GM18502 (cell line): ENCODE measurements around the gene ANKFY1.
"Not testable (repeated sequence)": the region's sequence is repeated elsewhere in the genome, so short reads cannot be mapped to it uniquely, and the experiment has no call there.

Experiments used
- ATAC-seq: cut with Tn5 transposase; IDR thresholded peaks from one replicate; pipeline ENCODE4 v1.9.1; 2021; ENCODE audit warnings: mild to moderate bottlenecking; ENCODE audit not compliant: unreplicated experiment, poor library complexity

The ANKFY1 gene

GRCh38 chr17:4266550-4266949, 2.8 kb upstream of the ANKFY1 start:
- ATAC-seq, result no peak

GRCh38 chr17:4262703-4263102, 1.1 kb downstream of the ANKFY1 start:
- no peak for ATAC-seq

DNA sequence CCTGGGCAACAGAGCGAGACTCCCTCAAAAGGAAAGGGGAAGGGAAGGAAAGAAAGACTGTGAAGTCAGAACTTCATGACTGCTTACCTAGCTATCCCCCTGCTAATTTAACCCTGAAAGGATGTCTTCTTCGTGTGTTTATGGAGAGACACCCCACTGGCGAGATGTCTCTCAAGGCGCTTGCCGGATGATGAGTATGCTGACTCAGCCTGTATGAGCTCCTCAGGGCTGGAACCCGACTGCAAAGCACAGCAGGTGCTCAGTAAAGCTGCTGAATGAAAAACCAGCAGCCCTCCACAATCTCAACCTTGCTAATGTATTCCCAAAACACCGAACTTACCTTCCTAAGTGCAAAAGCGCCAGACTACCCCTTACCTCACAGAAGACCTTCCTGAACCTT, 2.3 kb downstream of the ANKFY1 start:
- ATAC-seq, result no peak

GRCh38 chr17:4258867-4259266, 4.9 kb downstream of the ANKFY1 start:
- ATAC-seq, result no peak

- ATAC-seq, result no peak
These were observed 6.8 kb downstream of the ANKFY1 start for GRCh38 chr17:4256952-4257351.

- not testable (repeated sequence) for ATAC-seq
These were observed 8.5 kb downstream of the ANKFY1 start for GRCh38 chr17:4255271-4255670.

GRCh38 chr17:4250887-4251286, 12.9 kb downstream of the ANKFY1 start:
- ATAC-seq, result no peak

- no peak for ATAC-seq
These were observed 14.2 kb downstream of the ANKFY1 start for GRCh38 chr17:4249452-4250029.

DNA sequence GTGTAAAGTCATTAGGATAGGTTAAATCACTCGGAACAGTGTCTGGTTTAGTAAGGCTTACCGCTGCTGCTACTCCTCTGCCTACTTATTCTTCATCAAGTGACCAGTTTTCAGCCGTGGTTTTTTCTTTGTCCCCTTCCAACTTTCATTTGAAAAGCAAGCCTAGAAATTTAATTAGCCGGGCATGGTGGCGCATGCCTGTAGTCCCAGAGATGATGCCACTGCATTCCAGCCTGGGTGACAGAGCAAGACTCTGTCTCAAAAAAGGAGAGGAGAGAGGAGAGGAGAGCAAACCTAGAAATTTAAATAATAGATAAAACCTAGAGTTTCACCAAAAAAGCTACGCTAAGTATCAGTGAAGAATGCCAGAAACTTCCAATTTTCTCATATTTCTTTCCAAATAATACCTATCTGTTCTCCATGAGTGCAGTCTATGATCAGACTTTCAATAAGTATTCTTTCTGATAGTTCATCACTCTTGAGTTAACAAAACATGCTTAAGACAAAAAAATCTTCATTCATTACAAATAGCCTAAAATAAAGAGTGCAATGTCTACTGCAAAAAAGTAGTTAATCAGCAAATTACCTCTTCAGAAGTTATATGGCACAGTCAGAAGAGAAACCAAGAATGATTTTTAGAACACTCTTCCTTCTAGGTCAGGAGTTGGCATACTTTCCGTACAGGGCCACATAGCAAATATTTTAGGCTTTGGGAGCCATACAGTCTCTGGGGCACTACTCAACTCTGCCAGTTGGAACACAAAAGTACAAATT, 15.1 kb downstream of the ANKFY1 start:
- no peak for ATAC-seq

GRCh38 chr17:4247971-4248388, 15.8 kb downstream of the ANKFY1 start:
- no peak for ATAC-seq

- ATAC-seq, result no peak
These were observed 16.3 kb downstream of the ANKFY1 start for GRCh38 chr17:4247361-4247970.

GRCh38 chr17:4246674-4247073, 17.1 kb downstream of the ANKFY1 start:
- no peak for ATAC-seq

DNA sequence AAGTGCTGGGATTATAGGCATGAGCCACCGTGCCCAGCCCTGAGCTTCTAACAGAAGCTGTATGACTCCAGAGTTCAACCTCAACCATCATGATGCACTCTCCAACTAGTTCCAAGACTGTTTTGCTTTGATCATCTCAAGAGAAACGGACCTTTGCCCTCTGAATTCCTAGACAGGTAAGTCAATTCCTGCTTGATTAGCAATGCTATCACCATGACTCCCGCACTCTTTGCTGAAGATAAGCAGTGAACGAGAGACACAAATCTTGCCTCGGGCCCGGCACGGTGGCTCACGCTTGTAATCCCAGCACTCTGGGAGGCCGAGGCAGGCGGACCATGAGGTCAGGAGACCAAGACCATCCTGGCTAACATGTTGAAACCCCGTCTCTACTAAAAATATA, 22.2 kb downstream of the ANKFY1 start:
- no peak for ATAC-seq

GRCh38 chr17:4236456-4236855, 27.3 kb downstream of the ANKFY1 start:
- ATAC-seq, result no peak

- no peak for ATAC-seq
These were observed 28.2 kb downstream of the ANKFY1 start for GRCh38 chr17:4235372-4236279.

- ATAC-seq, result no peak
These were observed 29.4 kb downstream of the ANKFY1 start for GRCh38 chr17:4234401-4234800.

DNA sequence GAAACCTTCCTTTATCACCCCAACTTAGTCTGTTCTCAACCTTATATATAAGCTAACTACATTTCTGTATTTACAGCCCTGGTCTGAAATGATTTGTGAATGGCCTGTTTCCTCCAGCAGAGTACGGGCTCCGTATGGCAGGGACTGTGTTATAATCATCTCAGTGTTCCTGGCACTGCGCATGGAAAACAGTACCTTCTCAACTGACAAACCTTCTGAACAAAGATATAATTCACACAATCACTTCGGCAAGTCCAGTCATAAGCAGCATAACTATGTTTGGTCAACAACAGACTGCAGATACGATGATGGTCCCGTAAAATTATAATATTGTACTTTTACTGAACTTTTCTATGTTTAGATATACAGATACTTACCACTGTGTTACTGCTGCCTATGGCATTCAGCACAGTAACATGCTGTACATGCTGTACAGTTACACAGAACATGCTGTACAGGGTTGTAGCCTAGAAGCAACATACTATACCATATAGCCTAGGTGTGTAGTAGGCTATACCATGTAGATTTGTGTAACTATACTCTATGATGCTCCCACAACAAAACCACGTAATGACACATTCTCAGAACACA, 30.0 kb downstream of the ANKFY1 start:
- ATAC-seq, result no peak

DNA sequence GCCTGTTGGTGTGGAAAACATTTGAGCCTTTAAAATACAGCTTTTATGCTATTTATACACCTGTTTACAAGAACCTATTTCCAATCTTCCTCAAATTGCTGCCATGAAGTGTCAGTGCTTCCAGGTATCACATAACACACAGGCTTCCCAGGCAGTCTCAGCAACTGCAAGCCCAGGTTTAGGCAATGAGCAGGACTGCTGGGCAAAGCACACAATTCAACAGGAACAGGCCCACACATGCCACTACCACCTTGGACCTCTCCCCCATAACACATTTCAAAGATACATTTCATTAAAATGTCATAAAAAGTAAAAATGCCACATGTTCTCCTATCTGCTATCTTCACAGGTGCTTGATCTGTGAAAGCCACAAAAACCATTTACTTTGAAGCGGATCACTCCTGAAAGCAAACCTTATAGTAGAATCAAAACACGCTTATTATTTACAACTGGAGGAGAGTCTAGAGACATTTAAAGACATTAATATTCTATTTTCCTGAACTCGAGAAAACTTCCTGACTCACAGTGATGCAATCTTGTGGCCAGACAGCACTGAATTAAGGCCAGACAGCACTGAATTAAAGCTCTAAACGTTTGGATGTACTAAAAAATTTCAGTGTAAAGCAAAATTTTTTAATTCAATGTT, 31.5 kb downstream of the ANKFY1 start:
- ATAC-seq, result no peak

DNA sequence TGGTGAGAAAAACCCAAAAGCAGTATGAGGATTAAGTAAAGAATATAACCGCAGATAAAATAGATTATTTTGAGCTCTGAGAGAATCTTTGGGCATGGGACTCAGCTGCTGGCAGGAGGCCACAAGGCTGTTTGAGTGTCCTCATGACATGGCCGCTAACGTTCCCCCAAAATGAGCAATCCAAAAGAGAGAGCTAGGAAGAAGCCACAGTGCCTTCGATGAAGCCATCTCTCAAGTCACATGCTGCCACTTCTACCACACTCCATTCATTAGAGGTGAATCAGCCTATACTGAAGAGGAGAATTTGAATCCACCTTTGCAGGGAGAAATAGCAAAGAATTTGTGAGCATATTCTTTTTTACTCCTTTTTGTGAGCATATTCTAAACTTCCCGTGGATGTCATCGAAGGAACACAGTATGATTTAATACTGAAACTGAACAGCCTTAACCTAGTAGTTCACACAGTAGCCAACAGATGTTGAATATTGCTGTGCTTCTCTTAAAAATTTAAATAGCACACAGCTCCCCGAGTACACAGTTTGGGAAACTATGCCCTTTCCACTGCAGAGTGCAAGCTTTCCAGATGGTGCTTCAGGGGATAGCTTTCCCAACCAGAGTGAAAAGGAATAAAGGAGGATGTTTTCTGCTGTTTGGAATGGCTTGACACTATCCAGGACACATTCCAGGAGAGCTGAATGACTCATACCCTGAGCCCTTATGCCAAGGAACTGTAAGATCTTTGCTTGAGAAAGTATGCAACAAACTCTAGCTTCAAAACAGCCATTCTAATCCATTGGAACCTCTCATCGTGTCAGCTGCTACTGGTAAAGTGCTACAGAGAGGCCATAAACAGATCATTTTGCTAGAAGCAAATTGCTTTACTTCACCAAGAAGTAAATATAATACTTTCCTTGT, 33.9 kb downstream of the ANKFY1 start:
- ATAC-seq, result no peak
